OCI-LY1 (cell line): ENCODE data around the gene RABGAP1L.
"Not testable (repeated sequence)": the region's sequence is repeated elsewhere in the genome, so short reads cannot be mapped to it uniquely, and the experiment has no call there.

Experiments
- H2AFZ ChIP-seq: fragments of 200-600 bp; sonication (generic), shearing (Covaris generic); 2 replicates; pipeline ENCODE4 v1.6.0; 2014; ENCODE audit warnings: antibody characterized with exemption, mild to moderate bottlenecking, low read length
- H3F3A ChIP-seq: fragments of 200-600 bp; sonication (generic), shearing (Covaris generic); 2 replicates; pipeline ENCODE4 v1.6.0; 2014; ENCODE audit warnings: mild to moderate bottlenecking, antibody characterized with exemption, low read length, moderate library complexity; ENCODE audit not compliant: insufficient read depth
- H3K27ac ChIP-seq: fragments of 200-600 bp; sonication (generic); 2 replicates; pipeline ENCODE4 v1.5.1; 2014; ENCODE audit warnings: low read length, mixed run types, mild to moderate bottlenecking, low read depth; ENCODE audit not compliant: poor library complexity, severe bottlenecking
- H3K27me3 ChIP-seq: fragments of 200-600 bp; sonication (generic); 2 replicates; pipeline ENCODE4 v1.6.0; 2014; ENCODE audit warnings: antibody characterized with exemption, mild to moderate bottlenecking, low read length, moderate library complexity; ENCODE audit not compliant: insufficient read depth
- H3K36me3 ChIP-seq: fragments of 200-600 bp; sonication (generic); 2 replicates; pipeline ENCODE4 v1.6.1; 2014; ENCODE audit warnings: mild to moderate bottlenecking, antibody characterized with exemption, low read length, moderate library complexity, mixed read lengths; ENCODE audit not compliant: insufficient read depth
- H3K4me1 ChIP-seq: fragments of 200-600 bp; sonication (generic); 2 replicates; pipeline ENCODE4 v1.5.1; 2014; ENCODE audit warnings: mild to moderate bottlenecking, low read length, moderate library complexity; ENCODE audit not compliant: insufficient read depth, severe bottlenecking
- H3K4me2 ChIP-seq: fragments of 200-600 bp; sonication (generic), shearing (Covaris generic); 2 replicates; pipeline ENCODE4 v1.6.1; 2014; ENCODE audit warnings: low read length
- H3K4me3 ChIP-seq: fragments of 200-600 bp; sonication (generic); 2 replicates; pipeline ENCODE4 v1.5.1; 2014; ENCODE audit warnings: low read length, low read depth, mild to moderate bottlenecking, mixed read lengths; ENCODE audit not compliant: poor library complexity, severe bottlenecking
- H3K79me2 ChIP-seq: fragments of 200-600 bp; shearing (Covaris generic); 2 replicates; pipeline ENCODE4 v1.6.1; 2016; ENCODE audit warnings: mixed run types, low read length, mixed read lengths; ENCODE audit not compliant: insufficient read depth
- H3K9ac ChIP-seq: fragments of 200-600 bp; sonication (generic), shearing (Covaris generic); 2 replicates; pipeline ENCODE4 v1.6.1; 2014; ENCODE audit warnings: mild to moderate bottlenecking, low read length, mixed read lengths
- H3K9me2 ChIP-seq: fragments of 200-600 bp; sonication (generic), shearing (Covaris generic); 2 replicates; pipeline ENCODE4 v1.6.1; 2014; ENCODE audit warnings: low read depth, mild to moderate bottlenecking, low read length, mixed read lengths
- H3K9me3 ChIP-seq: fragments of 200-600 bp; shearing (Covaris generic); 2 replicates; pipeline ENCODE4 v1.6.1; 2014; ENCODE audit warnings: low read length, mixed read lengths
- H4K20me1 ChIP-seq: fragments of 200-600 bp; sonication (generic), shearing (Covaris generic); 2 replicates; pipeline ENCODE4 v1.6.0; 2016; ENCODE audit warnings: mild to moderate bottlenecking, low read length; ENCODE audit not compliant: insufficient read depth
- CTCF ChIP-seq: fragments of 200-600 bp; sonication (generic), shearing (Covaris generic); IDR thresholded peaks from 2 replicates; pipeline ENCODE4 v1.5.1; 2017; ENCODE audit warnings: mild to moderate bottlenecking, antibody characterized with exemption, low read length, moderate library complexity, mixed read lengths
- EZH2 ChIP-seq: fragments of 200-600 bp; sonication (generic), shearing (Covaris generic); IDR thresholded peaks from 2 replicates; pipeline ENCODE4 v1.8.0; 2017; ENCODE audit warnings: borderline replicate concordance, mixed run types, mild to moderate bottlenecking, antibody characterized with exemption, low read length, moderate library complexity, mixed read lengths

Gene RABGAP1L

GRCh38 chr1:174248041-174248440 is 88.7 kb downstream of the RABGAP1L start:
- no peaks in the 10 kb centered on the region for H4K20me1 ChIP-seq
- H3K36me3 ChIP-seq: peaks cover 20% of the 10 kb centered on the region
- no peaks in the 10 kb centered on the region for H3K4me1 ChIP-seq
- no peak overlapping the region for H3K4me3 ChIP-seq
- H3K9me3 ChIP-seq: no peaks in the 10 kb centered on the region
- no peak overlapping the region for H2AFZ ChIP-seq
- no peaks in the 10 kb centered on the region for H3K79me2 ChIP-seq
- H3K27me3 ChIP-seq: no peaks in the 10 kb centered on the region
- no peak for TF ChIP-seq EZH2
- TF ChIP-seq CTCF: no peak
- no peak overlapping the region for H3K4me2 ChIP-seq
- no peak overlapping the region for H3K27ac ChIP-seq
- no peak overlapping the region for H3K9ac ChIP-seq
- no peaks in the 10 kb centered on the region for H3K9me2 ChIP-seq
- H3F3A ChIP-seq: peaks cover 3% of the 10 kb centered on the region; the same call in 1 of the 2 replicates

GRCh38 chr1:174256386-174256785 is 97.1 kb downstream of the RABGAP1L start:
- peaks cover 12% of the 10 kb centered on the region for H3K36me3 ChIP-seq
- not testable (repeated sequence) for H4K20me1 ChIP-seq, H3K4me3 ChIP-seq, H3K79me2 ChIP-seq, H3K9me2 ChIP-seq, H2AFZ ChIP-seq, H3F3A ChIP-seq, H3K9ac ChIP-seq, H3K4me2 ChIP-seq, H3K27ac ChIP-seq, H3K27me3 ChIP-seq, H3K9me3 ChIP-seq
- peaks cover 11% of the 10 kb centered on the region for H3K4me1 ChIP-seq

- no peaks in the 10 kb centered on the region for H4K20me1 ChIP-seq
- H3K36me3 ChIP-seq: peaks cover 9% of the 10 kb centered on the region
- no peak overlapping the region for H2AFZ ChIP-seq
- no peaks in the 10 kb centered on the region for H3K9me3 ChIP-seq
- no peak overlapping the region for H3K4me2 ChIP-seq
- no peaks in the 10 kb centered on the region for H3K79me2 ChIP-seq
- no peaks in the 10 kb centered on the region for H3F3A ChIP-seq
- H3K9ac ChIP-seq: no peak overlapping the region
- no peaks in the 10 kb centered on the region for H3K9me2 ChIP-seq
- H3K27ac ChIP-seq: no peak overlapping the region
- H3K4me3 ChIP-seq: no peak overlapping the region
- peak; percentile 76 for TF ChIP-seq CTCF
- no peak for TF ChIP-seq EZH2
- H3K27me3 ChIP-seq: no peaks in the 10 kb centered on the region
- H3K4me1 ChIP-seq: peaks cover 28% of the 10 kb centered on the region
These were observed 98.8 kb downstream of the RABGAP1L start for GRCh38 chr1:174258148-174258550.
